Measurements from ENCODE around the gene NUAK2.
A peak's percentile ranks its signal among the peaks of the same experiment; 100 is the strongest.

NUAK2 gene

DNA sequence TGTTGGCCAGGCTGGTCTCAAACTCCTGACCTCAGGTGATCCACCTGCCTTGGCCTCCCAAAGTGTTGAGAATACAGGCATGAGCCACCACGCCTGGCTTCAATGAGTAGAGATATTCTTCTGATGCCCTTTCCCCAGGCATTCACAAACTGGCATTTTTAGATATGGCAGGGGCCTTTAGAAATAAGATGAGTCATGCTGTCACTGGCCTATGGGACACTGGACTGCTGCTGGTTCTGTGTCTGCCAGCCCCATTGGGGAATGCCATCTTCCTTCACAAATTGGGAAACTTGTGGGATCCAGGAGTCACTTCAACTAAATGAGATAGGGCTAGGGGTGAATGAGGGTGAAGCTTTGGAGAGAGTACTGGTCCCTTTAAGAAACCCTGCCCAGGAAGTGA, 19.1 kb upstream of the NUAK2 start:
- Histone ChIP-seq H3K4me1 (ENCODE audit: control insufficient read depth, insufficient read depth, low read length) (peaks cover 7% of the 10 kb centered on the region; the same call in 1 of the 2 replicates), H3K36me3 (ENCODE audit: control insufficient read depth in 2 of 2, insufficient read depth in 1 of 2, low read length in 2 of 2) (no peaks in the 10 kb centered on the region), H3K9me3 (ENCODE audit: control insufficient read depth, insufficient read depth, low read depth, low read length) (no peaks in the 10 kb centered on the region), H3K27ac (ENCODE audit: extremely low read depth, low read depth, low read length) (no peak overlapping the region), H3K4me3 (ENCODE audit: low read depth, low read length) (no peak overlapping the region)
- TF ChIP-seq ZNF664 (tag by site-specific recombination; IDR thresholded peaks at IDR 0.05) (0 out of 2 replicates have a peak, but pooled peaks have one; percentile 32), ZNF660 (tag by site-specific recombination; IDR thresholded peaks at IDR 0.05) (no peak)
- CTCF ChIA-PET, result interaction anchor here (0.6 to 2.0 kb wide), 2 partner anchors 145 to 183 kb away, joined by 3 to 6 read pairs; no protein-coding TSS in a partner anchor
- POLR2A ChIA-PET, result no interaction called here

DNA sequence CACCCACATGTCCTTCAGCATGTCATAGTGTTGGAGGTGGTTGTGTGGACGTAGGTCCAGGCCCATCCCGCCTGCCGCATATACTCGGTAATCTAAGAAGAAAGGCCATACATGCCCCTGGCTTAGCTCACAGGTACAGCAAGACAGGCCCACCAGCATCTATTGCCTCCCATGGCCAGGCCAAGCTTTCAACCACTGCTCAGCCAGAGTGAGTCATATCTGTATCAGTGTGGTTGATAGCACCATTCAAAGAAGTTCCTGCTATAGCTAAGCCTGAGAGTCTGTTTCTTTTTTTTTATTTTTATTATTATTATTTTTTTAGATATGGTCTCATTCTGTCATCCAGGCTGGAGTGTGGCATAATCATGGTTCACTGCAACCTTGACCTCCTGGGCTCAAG, 18.2 kb upstream of the NUAK2 start:
- H3K4me1 ChIP-seq (ENCODE audit: control insufficient read depth, insufficient read depth, low read length), result peaks cover 6% of the 10 kb centered on the region; the same call in 1 of the 2 replicates
- no peak overlapping the region for H3K4me3 ChIP-seq (ENCODE audit: low read depth, low read length)
- CTCF ChIA-PET, result interaction anchor here (0.6 to 6.0 kb wide), 7 partner anchors 14 to 184 kb away, joined by 3 to 80 read pairs (median 6); no protein-coding TSS in a partner anchor
- no peak overlapping the region for H3K27ac ChIP-seq (ENCODE audit: extremely low read depth, low read depth, low read length)
- no peak for TF ChIP-seq ZNF629 (tag by site-specific recombination; IDR thresholded peaks at IDR 0.05)
- TF ChIP-seq GFI1B (tag by site-specific recombination; IDR thresholded peaks at IDR 0.05), result no peak
- no peak for TF ChIP-seq ZNF837 (tag by site-specific recombination; IDR thresholded peaks at IDR 0.05)
- TF ChIP-seq ZNF658 (tag by site-specific recombination; IDR thresholded peaks at IDR 0.05), result no peak
- no peak for TF ChIP-seq YY1 (tag by site-specific recombination; IDR thresholded peaks at IDR 0.05)
- TF ChIP-seq ZNF529 (tag by site-specific recombination; IDR thresholded peaks at IDR 0.05; ENCODE audit: insufficient replicate concordance), result no peak
- TF ChIP-seq, protein P1, sequence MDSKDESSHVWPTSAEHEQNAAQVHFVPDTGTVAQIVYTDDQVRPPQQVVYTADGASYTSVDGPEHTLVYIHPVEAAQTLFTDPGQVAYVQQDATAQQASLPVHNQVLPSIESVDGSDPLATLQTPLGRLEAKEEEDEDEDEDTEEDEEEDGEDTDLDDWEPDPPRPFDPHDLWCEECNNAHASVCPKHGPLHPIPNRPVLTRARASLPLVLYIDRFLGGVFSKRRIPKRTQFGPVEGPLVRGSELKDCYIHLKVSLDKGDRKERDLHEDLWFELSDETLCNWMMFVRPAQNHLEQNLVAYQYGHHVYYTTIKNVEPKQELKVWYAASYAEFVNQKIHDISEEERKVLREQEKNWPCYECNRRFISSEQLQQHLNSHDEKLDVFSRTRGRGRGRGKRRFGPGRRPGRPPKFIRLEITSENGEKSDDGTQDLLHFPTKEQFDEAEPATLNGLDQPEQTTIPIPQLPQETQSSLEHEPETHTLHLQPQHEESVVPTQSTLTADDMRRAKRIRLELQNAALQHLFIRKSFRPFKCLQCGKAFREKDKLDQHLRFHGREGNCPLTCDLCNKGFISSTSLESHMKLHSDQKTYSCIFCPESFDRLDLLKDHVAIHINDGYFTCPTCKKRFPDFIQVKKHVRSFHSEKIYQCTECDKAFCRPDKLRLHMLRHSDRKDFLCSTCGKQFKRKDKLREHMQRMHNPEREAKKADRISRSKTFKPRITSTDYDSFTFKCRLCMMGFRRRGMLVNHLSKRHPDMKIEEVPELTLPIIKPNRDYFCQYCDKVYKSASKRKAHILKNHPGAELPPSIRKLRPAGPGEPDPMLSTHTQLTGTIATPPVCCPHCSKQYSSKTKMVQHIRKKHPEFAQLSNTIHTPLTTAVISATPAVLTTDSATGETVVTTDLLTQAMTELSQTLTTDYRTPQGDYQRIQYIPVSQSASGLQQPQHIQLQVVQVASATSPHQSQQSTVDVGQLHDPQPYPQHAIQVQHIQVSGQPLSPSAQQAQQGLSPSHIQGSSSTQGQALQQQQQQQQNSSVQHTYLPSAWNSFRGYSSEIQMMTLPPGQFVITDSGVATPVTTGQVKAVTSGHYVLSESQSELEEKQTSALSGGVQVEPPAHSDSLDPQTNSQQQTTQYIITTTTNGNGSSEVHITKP (tag by site-specific recombination; IDR thresholded peaks at IDR 0.05), result no peak
- no peak for TF ChIP-seq ZNF292 (tag by site-specific recombination; IDR thresholded peaks at IDR 0.05; ENCODE audit: borderline replicate concordance, low read depth)
- TF ChIP-seq BCL6B (tag by site-specific recombination; IDR thresholded peaks at IDR 0.05), result no peak
- TF ChIP-seq ZNF654 (tag by site-specific recombination; IDR thresholded peaks at IDR 0.05; ENCODE audit: low read depth), result no peak
- TF ChIP-seq KLF1 (tag by site-specific recombination; IDR thresholded peaks at IDR 0.05), result no peak
- TF ChIP-seq, protein P2, sequence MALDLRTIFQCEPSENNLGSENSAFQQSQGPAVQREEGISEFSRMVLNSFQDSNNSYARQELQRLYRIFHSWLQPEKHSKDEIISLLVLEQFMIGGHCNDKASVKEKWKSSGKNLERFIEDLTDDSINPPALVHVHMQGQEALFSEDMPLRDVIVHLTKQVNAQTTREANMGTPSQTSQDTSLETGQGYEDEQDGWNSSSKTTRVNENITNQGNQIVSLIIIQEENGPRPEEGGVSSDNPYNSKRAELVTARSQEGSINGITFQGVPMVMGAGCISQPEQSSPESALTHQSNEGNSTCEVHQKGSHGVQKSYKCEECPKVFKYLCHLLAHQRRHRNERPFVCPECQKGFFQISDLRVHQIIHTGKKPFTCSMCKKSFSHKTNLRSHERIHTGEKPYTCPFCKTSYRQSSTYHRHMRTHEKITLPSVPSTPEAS (tag by site-specific recombination; IDR thresholded peaks at IDR 0.05), result no peak
- no peak for TF ChIP-seq ZNF792 (tag by site-specific recombination; IDR thresholded peaks at IDR 0.05)
- TF ChIP-seq BCL11A (tag by site-specific recombination; IDR thresholded peaks at IDR 0.05; ENCODE audit: low read depth), result no peak
- no peak for TF ChIP-seq ZNF354C (tag by site-specific recombination; IDR thresholded peaks at IDR 0.05; ENCODE audit: borderline replicate concordance, low read depth)
- no peak for TF ChIP-seq ZNF785 (tag by site-specific recombination; IDR thresholded peaks at IDR 0.05)
- TF ChIP-seq ZNF302 (tag by site-specific recombination; IDR thresholded peaks at IDR 0.05; ENCODE audit: low read depth), result no peak
- H3K36me3 ChIP-seq (ENCODE audit: control insufficient read depth in 2 of 2, insufficient read depth in 1 of 2, low read length in 2 of 2), result no peaks in the 10 kb centered on the region
- no peaks in the 10 kb centered on the region for H3K9me3 ChIP-seq (ENCODE audit: control insufficient read depth, insufficient read depth, low read depth, low read length)
- POLR2A ChIA-PET, result no interaction called here
